ENCODE data around the gene EHMT1. TPM values are rescaled to one million over a fixed set of nuclear protein-coding genes. Genes with fewer than 3 reads are reported as not detected.

The EHMT1 gene
- total RNA-seq, 1 experiment from 2014 or later, result 112 TPM

GRCh38 chr9:137756045-137756744, 137.4 kb downstream of the EHMT1 start:
- DNase-seq, result no peak
- Mint-ChIP-seq H3K27me3 (ENCODE audit: low read depth) (no peaks in the 10 kb centered on the region), H3K4me3 (no peak overlapping the region), H3K27ac (peak overlapping the region in 1 of 3 experiments; percentile 55; a peak in 2 of 7 replicates), H3K36me3 (ENCODE audit: insufficient read depth in 1 of 3, low read depth in 3 of 3) (peaks cover 62 to 93% (median 90%) of the 10 kb centered on the region in 3 experiments), H3K9me3 (peaks cover 0 to 4% of the 10 kb centered on the region in 2 experiments; a peak in 1 of 5 replicates), H3K4me1 (peaks cover 11 to 13% of the 10 kb centered on the region in 2 experiments)
- no peaks in the 10 kb centered on the region for H3K79me1 ChIP-seq (ENCODE audit: insufficient read depth, low read depth, low read length, poor library complexity, severe bottlenecking)
- H3K27me3 ChIP-seq (ENCODE audit: insufficient read depth, low read length), result no peaks in the 10 kb centered on the region
- no peak overlapping the region for H3K23ac ChIP-seq (ENCODE audit: insufficient read length, low read depth, low read length)
- H3K18ac ChIP-seq (ENCODE audit: insufficient read length, low read depth, low read length), result no peak overlapping the region
- no peaks in the 10 kb centered on the region for H3K4me1 ChIP-seq (ENCODE audit: insufficient read depth, low read length)
- no peaks in the 10 kb centered on the region for H3K23me2 ChIP-seq (ENCODE audit: insufficient read length, low read depth, low read length, poor library complexity, severe bottlenecking)
- H3K9me3 ChIP-seq (ENCODE audit: control insufficient read depth, low read depth, low read length), result no peaks in the 10 kb centered on the region
- no peak overlapping the region for H2BK5ac ChIP-seq (ENCODE audit: insufficient read length, low read length)
- no peaks in the 10 kb centered on the region for H3K79me2 ChIP-seq (ENCODE audit: insufficient read depth, low read length)
- no peak overlapping the region for H2BK120ac ChIP-seq (ENCODE audit: low read depth, low read length, poor library complexity, severe bottlenecking)
- no peak overlapping the region for H3K56ac ChIP-seq (ENCODE audit: insufficient read length, low read depth, low read length)
- no peak overlapping the region for H4K91ac ChIP-seq (ENCODE audit: insufficient read length, low read depth, low read length)
- no peak overlapping the region for H3K9ac ChIP-seq (ENCODE audit: extremely low read depth, insufficient read length, low read length)
- no peak overlapping the region for H2AK5ac ChIP-seq (ENCODE audit: insufficient read length, low read length)
- no peak overlapping the region for H2BK15ac ChIP-seq (ENCODE audit: low read depth, low read length)
- TF ChIP-seq CTCF (conservative IDR thresholded peaks at IDR 0.05), result no peak
- H3K4me2 ChIP-seq (ENCODE audit: insufficient read depth, insufficient read length, low read length), result no peak overlapping the region
- H4K8ac ChIP-seq (replicated peaks; ENCODE audit: insufficient read length, low read depth, low read length), result no peak overlapping the region
- no peak overlapping the region for H2AFZ ChIP-seq (ENCODE audit: low read length)
- H3K27ac ChIP-seq (ENCODE audit: insufficient read length, low read depth, low read length), result no peak overlapping the region
- no peak overlapping the region for H3K14ac ChIP-seq (ENCODE audit: insufficient read depth, low read length)
- H3K4ac ChIP-seq (ENCODE audit: low read depth, low read length), result no peak overlapping the region
- H2BK20ac ChIP-seq (ENCODE audit: low read depth, low read length, poor library complexity, severe bottlenecking), result no peak overlapping the region
- no peak overlapping the region for H2BK12ac ChIP-seq (ENCODE audit: insufficient read length, low read depth, low read length)
- no CpG with 5 or more reads among the region's 13 CpGs for WGBS (ENCODE audit: extremely low coverage, insufficient read length, low lambda C conversion rate)
- H3T11ph ChIP-seq (ENCODE audit: low read length), result no peak overlapping the region
- H4K20me1 ChIP-seq (ENCODE audit: control insufficient read depth, insufficient read depth, insufficient read length), result no peaks in the 10 kb centered on the region
- no peak overlapping the region for H4K5ac ChIP-seq (ENCODE audit: insufficient read length, low read depth, low read length)

Data from H9 (cell line).